AG20443 (cell line): Measurements from ENCODE around the gene TMEM154.
"Not testable (repeated sequence)": the region's sequence is repeated elsewhere in the genome, so short reads cannot be mapped to it uniquely, and the experiment has no call there.

Source experiments
- DNase-seq: peaks from one replicate; pipeline ENCODE4 v3.0.0; 2012; ENCODE audit warnings: low spot score, mixed read lengths

Gene TMEM154

GRCh38 chr4:152666946-152667345 is 12.9 kb downstream of the TMEM154 start:
- no peak for DNase-seq

GRCh38 chr4:152665691-152666395 is 14.0 kb downstream of the TMEM154 start:
- no peak for DNase-seq

GRCh38 chr4:152664067-152664378 is 15.8 kb downstream of the TMEM154 start:
- not testable (repeated sequence) for DNase-seq

- DNase-seq = no peak
Measured at GRCh38 chr4:152663203-152664066, 16.4 kb downstream of the TMEM154 start.

GRCh38 chr4:152661649-152662048 is 18.1 kb downstream of the TMEM154 start:
- no peak for DNase-seq

GRCh38 chr4:152660526-152660925 is 19.3 kb downstream of the TMEM154 start:
- DNase-seq = no peak

GRCh38 chr4:152659806-152660205 is 20.0 kb downstream of the TMEM154 start:
- no peak for DNase-seq

GRCh38 chr4:152657657-152658056 is 22.1 kb downstream of the TMEM154 start:
- DNase-seq = no peak

- no peak for DNase-seq
Measured at GRCh38 chr4:152655272-152656129, 24.3 kb downstream of the TMEM154 start.

GRCh38 chr4:152652102-152652501 is 27.7 kb downstream of the TMEM154 start:
- DNase-seq = no peak

GRCh38 chr4:152651473-152652060 is 28.2 kb downstream of the TMEM154 start:
- no peak for DNase-seq

GRCh38 chr4:152646221-152646620 is 33.6 kb downstream of the TMEM154 start:
- DNase-seq = no peak

GRCh38 chr4:152644130-152644529 is 35.7 kb downstream of the TMEM154 start:
- DNase-seq = no peak

- no peak for DNase-seq
Measured at GRCh38 chr4:152643153-152644035, 36.4 kb downstream of the TMEM154 start.

GRCh38 chr4:152640058-152640921 is 39.5 kb downstream of the TMEM154 start:
- peak; percentile 60 for DNase-seq

- DNase-seq = no peak
Measured at GRCh38 chr4:152635851-152636250, 43.9 kb downstream of the TMEM154 start.

- DNase-seq = no peak
Measured at GRCh38 chr4:152634110-152634760, 45.6 kb downstream of the TMEM154 start.

- no peak for DNase-seq
Measured at GRCh38 chr4:152633118-152633517, 46.7 kb downstream of the TMEM154 start.

- DNase-seq = no peak
Measured at GRCh38 chr4:152630324-152630723, 49.5 kb downstream of the TMEM154 start.

- no peak for DNase-seq
Measured at GRCh38 chr4:152629908-152630307, 49.9 kb downstream of the TMEM154 start.
